ENCODE measurements around the gene MORC4.

MORC4 gene

GRCh38 chrX:106999002-106999975, 723 bp downstream of the MORC4 start:
- DNase-seq (ENCODE audit: low read depth) = peak; percentile 29
- H3K4me3 ChIP-seq (ENCODE audit: low read depth, low read length) = peak overlapping the region; percentile 28

GRCh38 chrX:106997611-106998010, 2.4 kb downstream of the MORC4 start:
- TF ChIP-seq CTCF (IDR thresholded peaks at IDR 0.05; ENCODE audit: insufficient read depth, low read depth, low read length, missing control alignments) = no peak
- DNase-seq (ENCODE audit: low read depth) = no peak
- no peak overlapping the region for H3K4me3 ChIP-seq (ENCODE audit: low read depth, low read length)

More at GRCh38 chrX:106999002-106999975, 723 bp downstream of the MORC4 start:
- peak; percentile 41 for TF ChIP-seq CTCF (IDR thresholded peaks at IDR 0.05; ENCODE audit: insufficient read depth, low read depth, low read length, missing control alignments)

DNA sequence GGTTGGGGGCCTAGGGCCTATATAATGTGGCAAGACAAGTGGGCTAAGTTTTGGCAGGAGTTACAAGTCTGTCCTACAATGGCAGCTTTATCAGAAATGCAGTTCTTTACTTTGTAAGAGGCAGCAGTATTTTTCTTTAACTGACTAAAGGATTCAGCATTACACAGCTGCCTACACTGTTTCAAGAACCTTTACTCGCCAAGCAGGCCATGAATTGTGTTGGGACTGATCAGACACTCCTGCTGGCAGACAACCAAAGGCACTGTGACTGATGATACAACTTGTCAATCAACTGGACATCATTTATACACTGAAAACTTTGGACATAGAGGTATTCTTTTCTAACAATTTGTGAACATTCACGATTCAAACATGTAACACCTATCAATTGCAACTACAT, 4.3 kb downstream of the MORC4 start:
- TF ChIP-seq CTCF (IDR thresholded peaks at IDR 0.05; ENCODE audit: insufficient read depth, low read depth, low read length, missing control alignments) = no peak
- no peak overlapping the region for H3K4me3 ChIP-seq (ENCODE audit: low read depth, low read length)
- DNase-seq (ENCODE audit: low read depth) = no peak

- H3K4me3 ChIP-seq (ENCODE audit: low read depth, low read length) = no peak overlapping the region
- no peak for TF ChIP-seq CTCF (IDR thresholded peaks at IDR 0.05; ENCODE audit: insufficient read depth, low read depth, low read length, missing control alignments)
- no peak for DNase-seq (ENCODE audit: low read depth)
These were observed 12.5 kb downstream of the MORC4 start for GRCh38 chrX:106987488-106987887.

DNA sequence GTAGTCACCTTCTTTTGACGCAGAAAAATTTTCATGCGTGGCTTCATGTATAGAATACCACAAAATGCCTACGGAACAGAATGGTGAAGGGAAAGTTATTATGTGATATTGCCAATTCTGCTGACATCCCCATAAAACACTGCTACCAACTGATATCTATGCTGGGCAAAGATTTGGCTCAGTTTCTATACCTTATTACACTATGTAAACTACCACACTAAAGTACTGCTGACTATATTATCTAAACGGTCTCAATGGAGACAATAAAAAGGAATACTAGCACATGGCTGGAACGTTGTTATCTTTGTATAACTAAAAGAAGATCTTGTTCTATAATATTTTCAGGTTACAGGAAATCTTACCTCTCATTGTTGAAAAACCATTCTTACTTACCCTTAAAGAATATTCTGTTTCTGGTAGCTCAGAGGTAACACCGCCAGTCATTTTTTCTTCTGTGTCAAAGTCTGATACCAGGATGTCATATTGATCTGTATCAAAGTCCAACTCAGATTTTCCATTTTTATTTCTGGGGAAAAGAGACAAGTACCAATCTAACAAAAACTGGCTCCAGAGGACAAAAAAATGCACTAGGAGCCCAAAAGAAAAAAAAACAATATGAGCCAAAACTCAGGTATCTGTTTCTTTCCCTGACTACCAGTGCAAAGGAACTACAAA, 18.9 kb downstream of the MORC4 start:
- no peak for TF ChIP-seq CTCF (IDR thresholded peaks at IDR 0.05; ENCODE audit: insufficient read depth, low read depth, low read length, missing control alignments)
- no peak for DNase-seq (ENCODE audit: low read depth)
- H3K4me3 ChIP-seq (ENCODE audit: low read depth, low read length) = no peak overlapping the region

GRCh38 chrX:106976416-106976815, 23.6 kb downstream of the MORC4 start:
- TF ChIP-seq CTCF (IDR thresholded peaks at IDR 0.05; ENCODE audit: insufficient read depth, low read depth, low read length, missing control alignments) = no peak
- no peak for DNase-seq (ENCODE audit: low read depth)
- no peak overlapping the region for H3K4me3 ChIP-seq (ENCODE audit: low read depth, low read length)
